HepG2 (cell line): Measurements from ENCODE around the gene ARHGAP25. TPM values are rescaled to one million over a fixed set of nuclear protein-coding genes. Genes with fewer than 3 reads are reported as not detected.

Source experiments
- KLF6 ChIP-seq: IDR thresholded peaks from 2 replicates; pipeline ENCODE4 v1.8.0; 2016; ENCODE audit warnings: missing biosample characterization, missing genetic modification reagents
- NONO ChIP-seq, 2 experiments: fragments of 450-650 bp in 1 of 2; sonication (generic) in 1 of 2; formaldehyde crosslinking in 1 of 2; IDR thresholded peaks in 1 of 2; conservative IDR thresholded peaks in 1 of 2; 2 replicates each; pipeline versions ENCODE4 v1.6.1 to v1.8.0; 2017 to 2022; ENCODE audit warnings: mild to moderate bottlenecking in 1 of 2, missing genetic modification reagents in 1 of 2, moderate library complexity in 1 of 2
- SUZ12 ChIP-seq: fragments of 150-350 bp; IDR thresholded peaks from 2 replicates; pipeline ENCODE4 v1.6.1; 2014; ENCODE audit warnings: low read depth, low read length
- TAF1 ChIP-seq: sonication (generic); formaldehyde crosslinking; IDR thresholded peaks from 2 replicates; pipeline ENCODE4 v1.4.0; 2020; ENCODE audit warnings: missing genetic modification reagents
- ZHX1 ChIP-seq: sonication (generic); formaldehyde crosslinking; IDR thresholded peaks from 2 replicates; pipeline ENCODE4 v1.8.1; 2022; ENCODE audit warnings: low read depth, mild to moderate bottlenecking, missing genetic modification reagents
- ZNF577 ChIP-seq: sonication (generic); formaldehyde crosslinking; IDR thresholded peaks from 2 replicates; pipeline ENCODE4 v1.4.0; 2020; ENCODE audit warnings: mild to moderate bottlenecking, low read depth, missing genetic modification reagents, borderline replicate concordance
- polyA plus RNA-seq, 8 experiments: library from polyadenylated mRNA; depleted of rRNA in 3 of 8; stranded (reverse) in 7 of 8; unstranded in 1 of 8; fragments of >200 nt; fragmentation: Illumina TruSeq in 4 of 8; extraction: Trizol in 4 of 8; gene quantifications; 2 replicates each; pipeline versions ENCODE4 v1.2.1 to v1.2.3, GENCODE V29; 2011 to 2016; ENCODE audit warnings: low read depth in 4 of 8, missing spikeins in 1 of 8, mixed read lengths in 1 of 8; ENCODE audit not compliant: insufficient read depth in 1 of 8
- total RNA-seq, 5 experiments: library from RNA; depleted of rRNA; stranded (reverse); fragments of >200 nt; fragmentation: Illumina TruSeq; extraction: Trizol; gene quantifications; 2 replicates each; pipeline ENCODE4 v1.2.3, GENCODE V29; 2016; ENCODE audit warnings: low read depth in 1 of 5
- TF ChIP-seq, protein P1 (sequence below): sonication (generic); formaldehyde crosslinking; IDR thresholded peaks from 2 replicates; pipeline ENCODE4 v1.9.0; 2022; ENCODE audit warnings: low read depth, missing genetic modification reagents
- TF ChIP-seq, protein P2 (sequence below): sonication (generic); formaldehyde crosslinking; IDR thresholded peaks from 2 replicates; pipeline ENCODE4 v1.4.0; 2020; ENCODE audit warnings: missing genetic modification reagents
- TF ChIP-seq, protein P3 (sequence below): sonication (generic); formaldehyde crosslinking; IDR thresholded peaks from 2 replicates; pipeline ENCODE4 v1.9.0; 2021; ENCODE audit warnings: mild to moderate bottlenecking, missing genetic modification reagents

The ARHGAP25 gene
- total and polyA plus RNA-seq, 2 of the 13 experiments (the other 11 are each of a cell fraction or from before 2014, with no cell fraction given) = not detected

DNA sequence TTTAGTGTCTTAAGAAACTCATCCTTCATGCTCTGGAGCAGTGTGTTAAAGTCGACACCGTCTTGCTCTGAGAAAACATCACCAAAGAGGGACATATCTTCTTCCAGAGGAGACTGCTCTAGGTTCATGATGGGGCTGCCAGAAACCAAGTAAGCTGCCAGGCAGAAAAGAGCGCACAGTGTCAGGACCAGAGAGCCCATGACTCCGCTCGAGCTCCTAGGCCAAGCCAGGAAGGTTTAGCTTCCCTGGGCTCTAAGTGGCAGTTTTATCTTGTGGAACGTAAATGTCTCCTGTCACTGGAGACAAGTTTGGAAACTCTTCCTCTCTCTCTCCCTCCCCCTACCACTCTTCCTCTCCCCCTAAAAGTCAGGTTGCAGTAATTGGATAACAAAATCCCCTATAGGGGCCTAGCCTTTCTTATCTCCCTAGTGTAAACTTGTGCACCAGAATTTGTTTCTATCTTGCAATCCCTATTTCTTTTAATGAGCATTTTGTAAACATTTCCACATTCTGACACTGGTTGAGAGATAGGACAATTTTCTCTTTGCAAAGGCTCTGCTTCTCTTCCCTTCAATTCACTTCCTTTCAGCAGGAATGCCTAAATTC lies 136.7 kb downstream of the ARHGAP25 start, which contains the start of gene BMP10 (continued):
- TF ChIP-seq, protein P1, sequence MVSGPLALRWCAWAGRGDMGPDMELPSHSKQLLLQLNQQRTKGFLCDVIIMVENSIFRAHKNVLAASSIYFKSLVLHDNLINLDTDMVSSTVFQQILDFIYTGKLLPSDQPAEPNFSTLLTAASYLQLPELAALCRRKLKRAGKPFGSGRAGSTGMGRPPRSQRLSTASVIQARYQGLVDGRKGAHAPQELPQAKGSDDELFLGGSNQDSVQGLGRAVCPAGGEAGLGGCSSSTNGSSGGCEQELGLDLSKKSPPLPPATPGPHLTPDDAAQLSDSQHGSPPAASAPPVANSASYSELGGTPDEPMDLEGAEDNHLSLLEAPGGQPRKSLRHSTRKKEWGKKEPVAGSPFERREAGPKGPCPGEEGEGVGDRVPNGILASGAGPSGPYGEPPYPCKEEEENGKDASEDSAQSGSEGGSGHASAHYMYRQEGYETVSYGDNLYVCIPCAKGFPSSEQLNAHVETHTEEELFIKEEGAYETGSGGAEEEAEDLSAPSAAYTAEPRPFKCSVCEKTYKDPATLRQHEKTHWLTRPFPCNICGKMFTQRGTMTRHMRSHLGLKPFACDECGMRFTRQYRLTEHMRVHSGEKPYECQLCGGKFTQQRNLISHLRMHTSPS (CRISPR knock-in tag) = no peak
- TF ChIP-seq ZNF577 (CRISPR knock-in tag) (no peak), ZHX1 (CRISPR knock-in tag) (no peak), SUZ12 (no peak), NONO (IDR thresholded peaks at IDR 0.05) (no peak), NONO (CRISPR knock-in tag; conservative IDR thresholded peaks at IDR 0.05) (no peak), KLF6 (no peak), TAF1 (CRISPR knock-in tag) (no peak)
- TF ChIP-seq, protein P2, sequence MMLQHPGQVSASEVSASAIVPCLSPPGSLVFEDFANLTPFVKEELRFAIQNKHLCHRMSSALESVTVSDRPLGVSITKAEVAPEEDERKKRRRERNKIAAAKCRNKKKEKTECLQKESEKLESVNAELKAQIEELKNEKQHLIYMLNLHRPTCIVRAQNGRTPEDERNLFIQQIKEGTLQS (CRISPR knock-in tag) = no peak
- TF ChIP-seq, protein P3, sequence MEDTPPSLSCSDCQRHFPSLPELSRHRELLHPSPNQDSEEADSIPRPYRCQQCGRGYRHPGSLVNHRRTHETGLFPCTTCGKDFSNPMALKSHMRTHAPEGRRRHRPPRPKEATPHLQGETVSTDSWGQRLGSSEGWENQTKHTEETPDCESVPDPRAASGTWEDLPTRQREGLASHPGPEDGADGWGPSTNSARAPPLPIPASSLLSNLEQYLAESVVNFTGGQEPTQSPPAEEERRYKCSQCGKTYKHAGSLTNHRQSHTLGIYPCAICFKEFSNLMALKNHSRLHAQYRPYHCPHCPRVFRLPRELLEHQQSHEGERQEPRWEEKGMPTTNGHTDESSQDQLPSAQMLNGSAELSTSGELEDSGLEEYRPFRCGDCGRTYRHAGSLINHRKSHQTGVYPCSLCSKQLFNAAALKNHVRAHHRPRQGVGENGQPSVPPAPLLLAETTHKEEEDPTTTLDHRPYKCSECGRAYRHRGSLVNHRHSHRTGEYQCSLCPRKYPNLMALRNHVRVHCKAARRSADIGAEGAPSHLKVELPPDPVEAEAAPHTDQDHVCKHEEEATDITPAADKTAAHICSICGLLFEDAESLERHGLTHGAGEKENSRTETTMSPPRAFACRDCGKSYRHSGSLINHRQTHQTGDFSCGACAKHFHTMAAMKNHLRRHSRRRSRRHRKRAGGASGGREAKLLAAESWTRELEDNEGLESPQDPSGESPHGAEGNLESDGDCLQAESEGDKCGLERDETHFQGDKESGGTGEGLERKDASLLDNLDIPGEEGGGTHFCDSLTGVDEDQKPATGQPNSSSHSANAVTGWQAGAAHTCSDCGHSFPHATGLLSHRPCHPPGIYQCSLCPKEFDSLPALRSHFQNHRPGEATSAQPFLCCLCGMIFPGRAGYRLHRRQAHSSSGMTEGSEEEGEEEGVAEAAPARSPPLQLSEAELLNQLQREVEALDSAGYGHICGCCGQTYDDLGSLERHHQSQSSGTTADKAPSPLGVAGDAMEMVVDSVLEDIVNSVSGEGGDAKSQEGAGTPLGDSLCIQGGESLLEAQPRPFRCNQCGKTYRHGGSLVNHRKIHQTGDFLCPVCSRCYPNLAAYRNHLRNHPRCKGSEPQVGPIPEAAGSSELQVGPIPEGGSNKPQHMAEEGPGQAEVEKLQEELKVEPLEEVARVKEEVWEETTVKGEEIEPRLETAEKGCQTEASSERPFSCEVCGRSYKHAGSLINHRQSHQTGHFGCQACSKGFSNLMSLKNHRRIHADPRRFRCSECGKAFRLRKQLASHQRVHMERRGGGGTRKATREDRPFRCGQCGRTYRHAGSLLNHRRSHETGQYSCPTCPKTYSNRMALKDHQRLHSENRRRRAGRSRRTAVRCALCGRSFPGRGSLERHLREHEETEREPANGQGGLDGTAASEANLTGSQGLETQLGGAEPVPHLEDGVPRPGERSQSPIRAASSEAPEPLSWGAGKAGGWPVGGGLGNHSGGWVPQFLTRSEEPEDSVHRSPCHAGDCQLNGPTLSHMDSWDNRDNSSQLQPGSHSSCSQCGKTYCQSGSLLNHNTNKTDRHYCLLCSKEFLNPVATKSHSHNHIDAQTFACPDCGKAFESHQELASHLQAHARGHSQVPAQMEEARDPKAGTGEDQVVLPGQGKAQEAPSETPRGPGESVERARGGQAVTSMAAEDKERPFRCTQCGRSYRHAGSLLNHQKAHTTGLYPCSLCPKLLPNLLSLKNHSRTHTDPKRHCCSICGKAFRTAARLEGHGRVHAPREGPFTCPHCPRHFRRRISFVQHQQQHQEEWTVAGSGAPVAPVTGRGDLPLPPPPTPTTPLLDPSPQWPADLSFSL (CRISPR knock-in tag) = no peak
